HEK293 (cell line): ENCODE data around the gene ANAPC16.

Experiments used
- GFI1B ChIP-seq: fragments of 450-650 bp; formaldehyde crosslinking; IDR thresholded peaks from 2 replicates; pipeline ENCODE4 v1.5.1; 2016; ENCODE audit warnings: missing biosample characterization, missing genetic modification characterization
- TCF7L2 ChIP-seq: IDR thresholded peaks from 2 replicates; pipeline ENCODE4 v1.6.1; 2011; ENCODE audit warnings: low read depth, mild to moderate bottlenecking, inconsistent platforms, low read length, moderate library complexity, borderline replicate concordance
- ZBTB17 ChIP-seq: fragments of 450-650 bp; formaldehyde crosslinking; IDR thresholded peaks from 2 replicates; pipeline ENCODE4 v1.5.1; 2016; ENCODE audit warnings: missing biosample characterization, missing genetic modification characterization
- ZEB2 ChIP-seq: fragments of 450-650 bp; formaldehyde crosslinking; IDR thresholded peaks from 2 replicates; pipeline ENCODE4 v1.5.1; 2016; ENCODE audit warnings: missing biosample characterization, missing genetic modification characterization
- ZFP69B ChIP-seq: fragments of 450-650 bp; formaldehyde crosslinking; IDR thresholded peaks from 2 replicates; pipeline ENCODE4 v1.5.1; 2016; ENCODE audit warnings: missing biosample characterization, missing genetic modification characterization
- ZNF10 ChIP-seq: fragments of 450-650 bp; formaldehyde crosslinking; IDR thresholded peaks from 2 replicates; pipeline ENCODE4 v1.5.1; 2017; ENCODE audit warnings: missing biosample characterization, missing genetic modification characterization
- ZNF2 ChIP-seq: fragments of 450-650 bp; formaldehyde crosslinking; IDR thresholded peaks from 2 replicates; pipeline ENCODE4 v1.5.1; 2016; ENCODE audit warnings: missing biosample characterization, missing genetic modification characterization
- ZNF24 ChIP-seq: fragments of 450-650 bp; formaldehyde crosslinking; IDR thresholded peaks from 2 replicates; pipeline ENCODE4 v1.5.1; 2016; ENCODE audit warnings: missing biosample characterization, missing genetic modification characterization
- ZNF274 ChIP-seq, 2 experiments: fragments of 200-500 bp in 1 of 2; fragments of 450-650 bp in 1 of 2; sonication (Bioruptor generic) in 1 of 2; formaldehyde crosslinking in 1 of 2; IDR thresholded peaks; 2 replicates each; pipeline versions ENCODE4 v1.5.1 to v1.6.1; 2014 to 2016; ENCODE audit warnings: borderline replicate concordance in 1 of 2, inconsistent platforms in 1 of 2, low read length in 1 of 2, missing biosample characterization in 1 of 2, missing genetic modification characterization in 1 of 2
- ZNF292 ChIP-seq: fragments of 450-650 bp; formaldehyde crosslinking; IDR thresholded peaks from 2 replicates; pipeline ENCODE4 v1.5.1; 2016; ENCODE audit warnings: low read depth, missing biosample characterization, missing genetic modification characterization, borderline replicate concordance
- ZNF324 ChIP-seq: fragments of 450-650 bp; formaldehyde crosslinking; IDR thresholded peaks from 2 replicates; pipeline ENCODE4 v1.5.1; 2016; ENCODE audit warnings: missing biosample characterization, missing genetic modification characterization
- ZNF350 ChIP-seq: fragments of 450-650 bp; formaldehyde crosslinking; IDR thresholded peaks from 2 replicates; pipeline ENCODE4 v1.5.0; 2017; ENCODE audit warnings: missing biosample characterization, mild to moderate bottlenecking, missing genetic modification characterization
- ZNF473 ChIP-seq: fragments of 450-650 bp; formaldehyde crosslinking; IDR thresholded peaks from 2 replicates; pipeline ENCODE4 v1.5.1; 2017; ENCODE audit warnings: missing biosample characterization, missing genetic modification characterization
- ZNF560 ChIP-seq: fragments of 450-650 bp; formaldehyde crosslinking; IDR thresholded peaks from 2 replicates; pipeline ENCODE4 v1.5.1; 2017; ENCODE audit warnings: missing biosample characterization, missing genetic modification characterization, borderline replicate concordance
- ZNF623 ChIP-seq: fragments of 450-650 bp; formaldehyde crosslinking; IDR thresholded peaks from 2 replicates; pipeline ENCODE4 v1.5.1; 2016; ENCODE audit warnings: missing biosample characterization, missing genetic modification characterization
- ZNF626 ChIP-seq: fragments of 450-650 bp; sonication (Bioruptor Pico); formaldehyde crosslinking; IDR thresholded peaks from 2 replicates; pipeline ENCODE4 v1.5.1; 2018; ENCODE audit warnings: missing biosample characterization, missing genetic modification characterization, inconsistent platforms
- ZNF629 ChIP-seq: fragments of 450-650 bp; formaldehyde crosslinking; IDR thresholded peaks from 2 replicates; pipeline ENCODE4 v1.5.1; 2017; ENCODE audit warnings: missing biosample characterization, missing genetic modification characterization
- ZNF660 ChIP-seq: fragments of 450-650 bp; IDR thresholded peaks from 2 replicates; pipeline ENCODE4 v1.5.1; 2018; ENCODE audit warnings: missing biosample characterization, mild to moderate bottlenecking, missing genetic modification characterization
- ZNF670 ChIP-seq: fragments of 450-650 bp; formaldehyde crosslinking; IDR thresholded peaks from 2 replicates; pipeline ENCODE4 v1.5.1; 2016; ENCODE audit warnings: missing biosample characterization, missing genetic modification characterization, low read depth
- TF ChIP-seq, protein P1 (sequence below): fragments of 450-650 bp; formaldehyde crosslinking; IDR thresholded peaks from 2 replicates; pipeline ENCODE4 v1.5.1; 2016; ENCODE audit warnings: missing biosample characterization, missing genetic modification characterization
- TF ChIP-seq, protein P2 (sequence below): fragments of 450-650 bp; IDR thresholded peaks from 2 replicates; pipeline ENCODE4 v1.5.1; 2018; ENCODE audit warnings: missing biosample characterization, mild to moderate bottlenecking, missing genetic modification characterization
- TF ChIP-seq, protein P3 (sequence below): fragments of 450-650 bp; formaldehyde crosslinking; optimal IDR thresholded peaks from 2 replicates; pipeline ENCODE3; 2016; ENCODE audit warnings: missing biosample characterization, mild to moderate bottlenecking, missing genetic modification characterization
- TF ChIP-seq, protein P4 (sequence below): fragments of 450-650 bp; formaldehyde crosslinking; IDR thresholded peaks from 2 replicates; pipeline ENCODE4 v1.5.1; 2016; ENCODE audit warnings: missing biosample characterization, missing genetic modification characterization
- TF ChIP-seq, protein P5 (sequence below): fragments of 450-650 bp; formaldehyde crosslinking; IDR thresholded peaks from 2 replicates; pipeline ENCODE4 v1.5.1; 2016; ENCODE audit warnings: missing biosample characterization, missing genetic modification characterization
- TF ChIP-seq, protein P6 (sequence below): fragments of 450-650 bp; formaldehyde crosslinking; IDR thresholded peaks from 2 replicates; pipeline ENCODE4 v1.5.1; 2016; ENCODE audit warnings: missing biosample characterization, missing genetic modification characterization, borderline replicate concordance
- TF ChIP-seq, protein P7 (sequence below): fragments of 450-650 bp; formaldehyde crosslinking; IDR thresholded peaks from 2 replicates; pipeline ENCODE4 v1.5.1; 2016; ENCODE audit warnings: missing biosample characterization, missing genetic modification characterization

Gene ANAPC16

DNA sequence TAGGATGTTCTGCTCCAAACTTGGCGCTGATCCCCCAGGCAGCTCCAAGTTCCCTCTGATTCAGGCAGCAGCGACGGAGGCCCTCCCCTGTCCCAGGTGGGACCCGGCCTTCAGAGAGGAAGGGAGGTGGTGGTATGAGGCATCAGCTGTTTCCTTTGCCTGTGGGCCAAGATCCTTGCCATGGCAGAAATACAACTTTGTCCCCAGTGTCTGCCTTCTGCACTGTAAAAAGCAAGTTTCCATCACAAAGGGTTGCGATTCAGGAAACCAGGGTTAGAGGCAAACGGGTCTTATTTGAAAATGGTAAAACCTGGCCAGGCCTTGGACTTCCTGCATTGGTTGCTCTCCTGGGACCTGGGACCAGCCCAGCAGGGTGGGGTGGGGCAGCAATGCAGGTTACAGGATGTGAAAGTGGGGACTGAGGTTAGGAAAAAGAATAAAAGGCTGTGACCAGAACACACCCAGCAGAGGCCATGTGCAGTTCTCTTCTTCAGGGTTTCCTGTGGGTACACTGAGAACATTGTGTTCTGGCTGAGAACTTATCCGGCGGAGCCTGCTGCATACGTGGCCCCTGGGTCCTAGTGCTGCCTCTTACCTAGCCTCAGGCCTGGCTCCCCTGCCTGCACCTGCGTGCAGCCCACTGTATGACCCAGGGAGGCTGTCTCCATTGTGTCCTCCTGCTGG is 32.8 kb downstream of the ANAPC16 start (continued):
- TF ChIP-seq, protein P1, sequence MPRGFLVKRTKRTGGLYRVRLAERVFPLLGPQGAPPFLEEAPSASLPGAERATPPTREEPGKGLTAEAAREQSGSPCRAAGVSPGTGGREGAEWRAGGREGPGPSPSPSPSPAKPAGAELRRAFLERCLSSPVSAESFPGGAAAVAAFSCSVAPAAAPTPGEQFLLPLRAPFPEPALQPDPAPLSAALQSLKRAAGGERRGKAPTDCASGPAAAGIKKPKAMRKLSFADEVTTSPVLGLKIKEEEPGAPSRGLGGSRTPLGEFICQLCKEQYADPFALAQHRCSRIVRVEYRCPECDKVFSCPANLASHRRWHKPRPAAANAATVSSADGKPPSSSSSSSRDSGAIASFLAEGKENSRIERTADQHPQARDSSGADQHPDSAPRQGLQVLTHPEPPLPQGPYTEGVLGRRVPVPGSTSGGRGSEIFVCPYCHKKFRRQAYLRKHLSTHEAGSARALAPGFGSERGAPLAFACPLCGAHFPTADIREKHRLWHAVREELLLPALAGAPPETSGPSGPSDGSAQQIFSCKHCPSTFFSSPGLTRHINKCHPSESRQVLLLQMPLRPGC = no peak
- TF ChIP-seq ZFP69B (tag by site-specific recombination) (peak; percentile 91), ZNF660 (tag by site-specific recombination) (0 out of 2 replicates have a peak, but pooled peaks have one; percentile 29), ZBTB17 (tag by site-specific recombination) (0 out of 2 replicates have a peak, but pooled peaks have one; percentile 26), ZNF560 (tag by site-specific recombination) (no peak), ZNF670 (tag by site-specific recombination) (no peak), ZNF274 (IDR thresholded peaks at IDR 0.05; ENCODE audit: low read length) (no peak), ZNF274 (tag by site-specific recombination; IDR thresholded peaks at IDR 0.05; ENCODE audit: borderline replicate concordance) (no peak), ZNF2 (tag by site-specific recombination) (no peak), ZNF473 (tag by site-specific recombination) (no peak), GFI1B (no peak), ZNF10 (no peak), ZNF626 (no peak), ZNF324 (tag by site-specific recombination) (0 out of 2 replicates have a peak, but pooled peaks have one; percentile 32), ZEB2 (tag by site-specific recombination) (peak; percentile 20; the same call in 1 of the 2 replicates), TCF7L2 (no peak), ZNF623 (tag by site-specific recombination) (no peak), ZNF24 (tag by site-specific recombination) (0 out of 2 replicates have a peak, but pooled peaks have one; percentile 37), ZNF350 (tag by site-specific recombination) (no peak), ZNF629 (tag by site-specific recombination) (0 out of 2 replicates have a peak, but pooled peaks have one; percentile 9), ZNF292 (tag by site-specific recombination) (no peak)
- TF ChIP-seq, protein P2, sequence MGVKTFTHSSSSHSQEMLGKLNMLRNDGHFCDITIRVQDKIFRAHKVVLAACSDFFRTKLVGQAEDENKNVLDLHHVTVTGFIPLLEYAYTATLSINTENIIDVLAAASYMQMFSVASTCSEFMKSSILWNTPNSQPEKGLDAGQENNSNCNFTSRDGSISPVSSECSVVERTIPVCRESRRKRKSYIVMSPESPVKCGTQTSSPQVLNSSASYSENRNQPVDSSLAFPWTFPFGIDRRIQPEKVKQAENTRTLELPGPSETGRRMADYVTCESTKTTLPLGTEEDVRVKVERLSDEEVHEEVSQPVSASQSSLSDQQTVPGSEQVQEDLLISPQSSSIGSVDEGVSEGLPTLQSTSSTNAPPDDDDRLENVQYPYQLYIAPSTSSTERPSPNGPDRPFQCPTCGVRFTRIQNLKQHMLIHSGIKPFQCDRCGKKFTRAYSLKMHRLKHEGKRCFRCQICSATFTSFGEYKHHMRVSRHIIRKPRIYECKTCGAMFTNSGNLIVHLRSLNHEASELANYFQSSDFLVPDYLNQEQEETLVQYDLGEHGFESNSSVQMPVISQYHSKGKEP = peak; percentile 15; the same call in 1 of the 2 replicates
- TF ChIP-seq, protein P3, sequence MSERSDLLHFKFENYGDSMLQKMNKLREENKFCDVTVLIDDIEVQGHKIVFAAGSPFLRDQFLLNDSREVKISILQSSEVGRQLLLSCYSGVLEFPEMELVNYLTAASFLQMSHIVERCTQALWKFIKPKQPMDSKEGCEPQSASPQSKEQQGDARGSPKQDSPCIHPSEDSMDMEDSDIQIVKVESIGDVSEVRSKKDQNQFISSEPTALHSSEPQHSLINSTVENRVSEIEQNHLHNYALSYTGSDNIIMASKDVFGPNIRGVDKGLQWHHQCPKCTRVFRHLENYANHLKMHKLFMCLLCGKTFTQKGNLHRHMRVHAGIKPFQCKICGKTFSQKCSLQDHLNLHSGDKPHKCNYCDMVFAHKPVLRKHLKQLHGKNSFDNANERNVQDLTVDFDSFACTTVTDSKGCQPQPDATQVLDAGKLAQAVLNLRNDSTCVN (tag by site-specific recombination) = peak; percentile 8
- TF ChIP-seq, protein P4, sequence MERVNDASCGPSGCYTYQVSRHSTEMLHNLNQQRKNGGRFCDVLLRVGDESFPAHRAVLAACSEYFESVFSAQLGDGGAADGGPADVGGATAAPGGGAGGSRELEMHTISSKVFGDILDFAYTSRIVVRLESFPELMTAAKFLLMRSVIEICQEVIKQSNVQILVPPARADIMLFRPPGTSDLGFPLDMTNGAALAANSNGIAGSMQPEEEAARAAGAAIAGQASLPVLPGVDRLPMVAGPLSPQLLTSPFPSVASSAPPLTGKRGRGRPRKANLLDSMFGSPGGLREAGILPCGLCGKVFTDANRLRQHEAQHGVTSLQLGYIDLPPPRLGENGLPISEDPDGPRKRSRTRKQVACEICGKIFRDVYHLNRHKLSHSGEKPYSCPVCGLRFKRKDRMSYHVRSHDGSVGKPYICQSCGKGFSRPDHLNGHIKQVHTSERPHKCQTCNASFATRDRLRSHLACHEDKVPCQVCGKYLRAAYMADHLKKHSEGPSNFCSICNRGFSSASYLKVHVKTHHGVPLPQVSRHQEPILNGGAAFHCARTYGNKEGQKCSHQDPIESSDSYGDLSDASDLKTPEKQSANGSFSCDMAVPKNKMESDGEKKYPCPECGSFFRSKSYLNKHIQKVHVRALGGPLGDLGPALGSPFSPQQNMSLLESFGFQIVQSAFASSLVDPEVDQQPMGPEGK (tag by site-specific recombination) = peak; percentile 39; the same call in 1 of the 2 replicates
- TF ChIP-seq, protein P5, sequence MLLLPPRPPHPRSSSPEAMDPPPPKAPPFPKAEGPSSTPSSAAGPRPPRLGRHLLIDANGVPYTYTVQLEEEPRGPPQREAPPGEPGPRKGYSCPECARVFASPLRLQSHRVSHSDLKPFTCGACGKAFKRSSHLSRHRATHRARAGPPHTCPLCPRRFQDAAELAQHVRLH (tag by site-specific recombination) = 0 out of 2 replicates have a peak, but pooled peaks have one; percentile 7
- TF ChIP-seq, protein P6, sequence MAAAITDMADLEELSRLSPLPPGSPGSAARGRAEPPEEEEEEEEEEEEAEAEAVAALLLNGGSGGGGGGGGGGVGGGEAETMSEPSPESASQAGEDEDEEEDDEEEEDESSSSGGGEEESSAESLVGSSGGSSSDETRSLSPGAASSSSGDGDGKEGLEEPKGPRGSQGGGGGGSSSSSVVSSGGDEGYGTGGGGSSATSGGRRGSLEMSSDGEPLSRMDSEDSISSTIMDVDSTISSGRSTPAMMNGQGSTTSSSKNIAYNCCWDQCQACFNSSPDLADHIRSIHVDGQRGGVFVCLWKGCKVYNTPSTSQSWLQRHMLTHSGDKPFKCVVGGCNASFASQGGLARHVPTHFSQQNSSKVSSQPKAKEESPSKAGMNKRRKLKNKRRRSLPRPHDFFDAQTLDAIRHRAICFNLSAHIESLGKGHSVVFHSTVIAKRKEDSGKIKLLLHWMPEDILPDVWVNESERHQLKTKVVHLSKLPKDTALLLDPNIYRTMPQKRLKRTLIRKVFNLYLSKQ = no peak
- TF ChIP-seq, protein P7, sequence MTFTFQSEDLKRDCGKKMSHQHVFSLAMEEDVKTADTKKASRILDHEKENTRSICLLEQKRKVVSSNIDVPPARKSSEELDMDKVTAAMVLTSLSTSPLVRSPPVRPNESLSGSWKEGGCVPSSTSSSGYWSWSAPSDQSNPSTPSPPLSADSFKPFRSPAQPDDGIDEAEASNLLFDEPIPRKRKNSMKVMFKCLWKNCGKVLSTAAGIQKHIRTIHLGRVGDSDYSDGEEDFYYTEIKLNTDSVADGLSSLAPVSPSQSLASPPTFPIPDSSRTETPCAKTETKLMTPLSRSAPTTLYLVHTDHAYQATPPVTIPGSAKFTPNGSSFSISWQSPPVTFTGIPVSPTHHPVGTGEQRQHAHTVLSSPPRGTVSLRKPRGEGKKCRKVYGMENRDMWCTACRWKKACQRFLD (tag by site-specific recombination) = no peak
